Endothelial cell of umbilical vein (primary cell): ENCODE data around the gene PCED1B. TPM values are rescaled to one million over a fixed set of nuclear protein-coding genes. Genes with fewer than 3 reads are reported as not detected.

Experiments used
- BruUV-seq: library from RNA; stranded (reverse); fragments of 400-500 nt; replicated peaks from 2 replicates; lab custom pipeline; 2021; lab: Mats Ljungman, UMichigan
- CTCF ChIA-PET: fragments of 300-600, 350-600 bp; sonication (Branson Sonifier 250); formaldehyde crosslinking; loops from one replicate; lab custom pipeline; 2021; ENCODE audit warnings: antibody characterized with exemption, inconsistent platforms; lab: Charles Lee
- POLR2A ChIA-PET: fragments of 300-600, 350-600 bp; sonication (Branson Sonifier 250); formaldehyde crosslinking; loops from one replicate; lab custom pipeline; 2021; ENCODE audit warnings: antibody characterized with exemption, inconsistent platforms; lab: Charles Lee
- DNase-seq: peaks from one replicate; pipeline ENCODE4 v3.0.0-alpha.2; 2011; ENCODE audit warnings: low read depth, low spot score
- FAIRE-seq: peaks from 2 replicates; lab custom pipeline; 2011; peaks lifted over from hg19 to GRCh38; lab: Jason Lieb, UNC
- H2AFZ ChIP-seq: 2 replicates; pipeline ENCODE4 v1.6.0; 2012; ENCODE audit warnings: low read depth, low read length, control low read depth, inconsistent platforms
- H3K27ac ChIP-seq: 2 replicates; pipeline ENCODE4 v1.5.1; 2011; ENCODE audit warnings: low read depth, mild to moderate bottlenecking, control low read depth, low read length, moderate library complexity; ENCODE audit not compliant: insufficient read depth
- H3K27me3 ChIP-seq, 2 experiments: 2 replicates each; pipeline versions ENCODE4 v1.6.0 to v1.6.1; 2011; ENCODE audit warnings: low read length in 2 of 2, mixed read lengths in 1 of 2; ENCODE audit not compliant: control insufficient read depth in 2 of 2, insufficient read depth in 2 of 2
- H3K36me3 ChIP-seq, 2 experiments: 2 replicates in 1 of 2; 3 replicates in 1 of 2; pipeline ENCODE4 v1.5.1; 2011; ENCODE audit warnings: low read length in 2 of 2, mild to moderate bottlenecking in 1 of 2, moderate library complexity in 1 of 2; ENCODE audit not compliant: control insufficient read depth in 2 of 2, insufficient read depth in 2 of 2; ENCODE audit errors: extremely low read depth in 1 of 2
- H3K4me1 ChIP-seq: 3 replicates; pipeline ENCODE4 v1.5.1; 2011; ENCODE audit warnings: mild to moderate bottlenecking, low read length; ENCODE audit not compliant: control insufficient read depth, insufficient read depth; ENCODE audit errors: extremely low read depth
- H3K4me2 ChIP-seq: 2 replicates; pipeline ENCODE4 v1.6.1; 2011; ENCODE audit warnings: low read length, control low read depth, mixed read lengths; ENCODE audit not compliant: insufficient read depth
- H3K4me3 ChIP-seq, 3 experiments: fragments of 200-600 bp in 1 of 3; sonication (generic), shearing (Covaris generic) in 1 of 3; replicated peaks in 1 of 3; 2 replicates each; pipeline ENCODE4 v1.5.1; 2011 to 2016; ENCODE audit warnings: control low read depth in 3 of 3, low read length in 3 of 3, mild to moderate bottlenecking in 2 of 3, inconsistent platforms in 1 of 3, low read depth in 1 of 3, moderate library complexity in 1 of 3; ENCODE audit not compliant: insufficient read depth in 1 of 3
- H3K79me2 ChIP-seq: 2 replicates; pipeline ENCODE4 v1.6.0; 2012; ENCODE audit warnings: low read length, inconsistent platforms; ENCODE audit not compliant: control insufficient read depth, insufficient read depth
- H3K9ac ChIP-seq: replicated peaks from 2 replicates; pipeline ENCODE3; 2011; ENCODE audit warnings: low read length, control low read depth; ENCODE audit not compliant: insufficient read depth; ENCODE audit errors: extremely low read depth
- H3K9me1 ChIP-seq: replicated peaks from 3 replicates; pipeline ENCODE4 v1.6.0; 2011; ENCODE audit warnings: mild to moderate bottlenecking, low read length; ENCODE audit not compliant: control insufficient read depth, insufficient read depth; ENCODE audit errors: extremely low read depth
- H3K9me3 ChIP-seq: replicated peaks from 2 replicates; pipeline ENCODE4 v1.5.1; 2012; ENCODE audit warnings: low read length, inconsistent platforms; ENCODE audit not compliant: control insufficient read depth, insufficient read depth
- H4K20me1 ChIP-seq: replicated peaks from 2 replicates; pipeline ENCODE3; 2011; ENCODE audit warnings: mild to moderate bottlenecking, low read length; ENCODE audit not compliant: control insufficient read depth, insufficient read depth; ENCODE audit errors: extremely low read depth
- CTCF ChIP-seq, 2 donors: IDR thresholded peaks; 1 replicate in 1 of 2; 2 replicates in 1 of 2; pipeline ENCODE4 v1.5.1; 2011; ENCODE audit warnings: low read length in 2 of 2, mild to moderate bottlenecking in 2 of 2, moderate library complexity in 2 of 2, control low read depth in 1 of 2, inconsistent platforms in 1 of 2, low read depth in 1 of 2; ENCODE audit not compliant: insufficient read depth in 1 of 2; ENCODE audit errors: extremely low read depth in 1 of 2
- EZH2 ChIP-seq: IDR thresholded peaks from 2 replicates; pipeline ENCODE4 v1.6.1; 2012; ENCODE audit warnings: borderline replicate concordance, low read depth, mild to moderate bottlenecking, moderate library complexity, low read length, inconsistent platforms; ENCODE audit not compliant: severe bottlenecking
- FOS ChIP-seq: IDR thresholded peaks from 2 replicates; pipeline ENCODE4 v1.6.1; 2011; ENCODE audit warnings: mild to moderate bottlenecking, low read length, moderate library complexity, borderline replicate concordance; ENCODE audit not compliant: insufficient read depth
- GATA2 ChIP-seq: IDR thresholded peaks from 2 replicates; pipeline ENCODE4 v1.7.0; 2011; ENCODE audit warnings: low read depth, mild to moderate bottlenecking, moderate library complexity, mixed read lengths, low read length; ENCODE audit not compliant: insufficient read length, insufficient read depth
- JUN ChIP-seq: IDR thresholded peaks from 2 replicates; pipeline ENCODE4 v1.6.1; 2011; ENCODE audit warnings: borderline replicate concordance, low read depth; ENCODE audit not compliant: insufficient read length, insufficient read depth
- MAX ChIP-seq: IDR thresholded peaks from 2 replicates; pipeline ENCODE4 v1.6.1; 2011; ENCODE audit not compliant: insufficient read depth, insufficient read length
- MYC ChIP-seq: IDR thresholded peaks from one replicate; pipeline ENCODE4 v1.6.1; 2011; ENCODE audit warnings: mild to moderate bottlenecking, low read depth, low read length
- POLR2A ChIP-seq: IDR thresholded peaks from 2 replicates; pipeline ENCODE4 v1.6.1; 2012; ENCODE audit warnings: low read depth, mild to moderate bottlenecking, control low read depth, low read length
- POLR2AphosphoS5 ChIP-seq: IDR thresholded peaks from 2 replicates; pipeline ENCODE4 v1.6.1; 2012; ENCODE audit warnings: low read depth, mild to moderate bottlenecking, control low read depth, low read length, moderate library complexity; ENCODE audit not compliant: insufficient read depth
- dilution Hi-C: fragments of 300-500 bp; cut with MboI; formaldehyde crosslinking; loops from one replicate; pipeline ENCODE4 v1.15.0; 2019; ENCODE audit warnings: low sequenced_read_pairs; ENCODE audit not compliant: extremely low pct_ligation_motif_present
- intact Hi-C: fragments of 100-400 bp; cut with micrococcal nuclease; formaldehyde crosslinking; loops from one replicate; pipeline ENCODE4 v1.10.0; 2022
- polyA plus RNA-seq, 4 experiments: library from polyadenylated mRNA; depleted of rRNA in 3 of 4; stranded (reverse) in 3 of 4; unstranded in 1 of 4; fragments of >200 nt; gene quantifications; 2 replicates each; pipeline versions ENCODE4 v1.2.1 to v1.2.3, GENCODE V29; 2011 to 2012; ENCODE audit warnings: missing spikeins in 1 of 4
- total RNA-seq: library from RNA; stranded (reverse); gene quantifications from 2 replicates; pipeline ENCODE4 v1.2.3, GENCODE V29; 2021

The PCED1B gene
- total and polyA plus RNA-seq, 2 donors (not counting 3 experiments of a cell fraction or from before 2014, with no cell fraction given), result 1.7 to 2.6 TPM

DNA sequence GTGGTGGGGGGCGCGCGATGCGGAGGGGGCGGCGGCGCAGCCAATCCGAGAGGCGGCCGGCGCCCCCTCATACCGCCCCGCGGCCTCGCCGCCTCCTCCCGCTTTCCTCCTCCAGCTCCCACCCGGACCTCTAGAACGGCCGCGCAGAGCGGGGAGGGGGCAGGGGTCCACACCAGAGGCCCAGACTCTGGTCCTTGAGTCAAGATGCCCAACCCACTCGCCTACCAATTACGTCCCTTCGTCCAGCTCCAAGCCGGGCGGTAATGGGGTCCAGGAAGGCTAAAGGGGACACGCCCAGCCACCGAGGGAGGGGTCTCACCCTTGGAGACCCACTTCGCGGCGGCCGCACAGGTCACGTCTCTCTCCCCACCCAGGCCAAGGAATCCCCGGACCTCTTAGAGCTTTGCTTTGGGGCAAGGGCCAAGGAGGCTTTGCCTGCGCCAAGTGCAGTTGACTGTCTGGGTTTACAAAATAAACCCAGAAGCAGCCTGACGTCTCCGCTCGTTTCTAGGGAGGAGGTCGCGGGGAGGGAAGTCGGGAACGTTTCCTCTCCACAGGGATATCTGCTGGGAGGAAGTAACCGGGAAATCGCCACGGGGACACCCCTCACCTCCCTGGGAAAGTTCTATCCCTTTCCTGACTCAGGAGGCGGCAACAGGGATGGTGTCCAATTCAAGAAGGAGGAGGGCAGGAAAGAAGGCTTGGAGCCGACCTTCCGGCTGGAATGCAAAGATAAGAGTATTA lies 732 bp downstream of the PCED1B start:
- H3K27me3 ChIP-seq, result no peaks in the 10 kb centered on the region
- BruUV-seq, result no TSS peak
- H3K9ac ChIP-seq, result peak overlapping the region; percentile 92
- TF ChIP-seq CTCF (IDR thresholded peaks at IDR 0.05; ENCODE audit: extremely low read depth in 1 of 2, insufficient read depth in 1 of 2, low read depth in 1 of 2, low read length in 2 of 2) (no peak), POLR2A (no peak), JUN (no peak), MYC (no peak), EZH2 (no peak), MAX (no peak), POLR2AphosphoS5 (peak; percentile 68), FOS (no peak), GATA2 (peak; percentile 83)
- intact Hi-C loops (loop anchor here (1.0 to 5.0 kb wide), 4 partner anchors 8 to 813 kb away; partner anchors contain the start of gene SLC38A1), dilution Hi-C loops (no loop called here)
- no peaks in the 10 kb centered on the region for H3K9me3 ChIP-seq
- H3K27ac ChIP-seq, result peak overlapping the region; percentile 97
- H2AFZ ChIP-seq, result peak overlapping the region; percentile 89
- no peaks in the 10 kb centered on the region for H3K9me1 ChIP-seq
- H3K79me2 ChIP-seq, result no peaks in the 10 kb centered on the region
- H3K4me1 ChIP-seq, result peaks cover 15% of the 10 kb centered on the region
- POLR2A ChIA-PET, result no interaction called here
- H3K4me2 ChIP-seq, result peak overlapping the region; percentile 74
- FAIRE-seq, result no peak
- H4K20me1 ChIP-seq, result no peaks in the 10 kb centered on the region
- peak overlapping the region; percentile 65 to 91 (median 78) for H3K4me3 ChIP-seq
- peak; percentile 91 for DNase-seq
- CTCF ChIA-PET, result interaction anchor here (1.0 to 6.9 kb wide), 19 partner anchors 8 to 606 kb away, joined by 3 to 90 read pairs (median 4); no protein-coding TSS in a partner anchor
- no peaks in the 10 kb centered on the region for H3K36me3 ChIP-seq
